Activated CD8-positive, alpha-beta T cell treated with anti-CD3 and anti-CD28 coated beads, Interleukin-2, amount 10 ng/mL, durations not matched to agents 7 days and 5 days (primary cell): Measurements from ENCODE around the gene JOSD2. TPM values are rescaled to one million over a fixed set of nuclear protein-coding genes. Genes with fewer than 3 reads are reported as not detected.

Experiments
- ATAC-seq: fragments of 150-1000 bp; cut with Tn5 transposase; one replicate; pipeline ENCODE4 v1.10.0; 2021; ENCODE audit warnings: moderate library complexity
- CTCF ChIA-PET: fragments of 350-600 bp; sonication (Branson Sonifier 250); formaldehyde crosslinking; loops from one replicate; lab custom pipeline; 2021; ENCODE audit warnings: antibody characterized with exemption; lab: Charles Lee
- POLR2A ChIA-PET: fragments of 350-600 bp; sonication (Branson Sonifier 250); formaldehyde crosslinking; loops from one replicate; lab custom pipeline; 2021; ENCODE audit warnings: antibody characterized with exemption; lab: Charles Lee
- DNase-seq: peaks from one replicate; pipeline ENCODE4 v3.0.0-alpha.2; 2020
- H3K27ac Mint-ChIP-seq: one replicate; pipeline ENCODE4 v1.8.0; 2021; ENCODE audit warnings: mild to moderate bottlenecking, mixed read lengths
- H3K27me3 Mint-ChIP-seq: one replicate; pipeline ENCODE4 v1.8.0; 2021; ENCODE audit warnings: low read depth, mixed read lengths
- H3K36me3 Mint-ChIP-seq: one replicate; pipeline ENCODE4 v1.8.0; 2021; ENCODE audit warnings: low read depth, mixed read lengths
- H3K4me1 Mint-ChIP-seq: one replicate; pipeline ENCODE4 v1.8.0; 2021; ENCODE audit warnings: low read depth, mixed read lengths
- H3K4me3 Mint-ChIP-seq: one replicate; pipeline ENCODE4 v1.8.0; 2021; ENCODE audit warnings: mild to moderate bottlenecking, mixed read lengths
- H3K9me3 Mint-ChIP-seq: one replicate; pipeline ENCODE4 v1.8.0; 2022; ENCODE audit warnings: mixed read lengths; ENCODE audit not compliant: insufficient read depth
- total RNA-seq, 2 experiments: library from RNA; stranded (reverse); gene quantifications; one replicate each; pipeline ENCODE4 v1.2.3, GENCODE V29; 2021

The JOSD2 gene
- total RNA-seq, 2 experiments from 2014 or later, result 49.8 to 51.3 TPM

- Mint-ChIP-seq H3K36me3 (no peaks in the 10 kb centered on the region), H3K4me3 (no peak overlapping the region), H3K27me3 (no peaks in the 10 kb centered on the region), H3K27ac (no peak overlapping the region), H3K9me3 (no peaks in the 10 kb centered on the region), H3K4me1 (peaks cover 10% of the 10 kb centered on the region)
- POLR2A ChIA-PET, result no interaction called here
- CTCF ChIA-PET, result no interaction called here
- no peak for DNase-seq
- ATAC-seq, result no peak
Observed at GRCh38 chr19:50464348-50464747, 46.6 kb downstream of the JOSD2 start.

- DNase-seq (no peak), ATAC-seq (no peak)
- H3K4me3 Mint-ChIP-seq, result no peak overlapping the region
- CTCF ChIA-PET, result interaction anchor here (1.2 to 3.6 kb wide), 3 partner anchors 11 to 106 kb away, joined by 4 to 35 read pairs (median 6); no protein-coding TSS in a partner anchor
- H3K27me3 Mint-ChIP-seq, result peaks cover 5% of the 10 kb centered on the region
- H3K4me1 Mint-ChIP-seq, result peaks cover 10% of the 10 kb centered on the region
- POLR2A ChIA-PET, result no interaction called here
- H3K9me3 Mint-ChIP-seq, result no peaks in the 10 kb centered on the region
- no peaks in the 10 kb centered on the region for H3K36me3 Mint-ChIP-seq
- no peak overlapping the region for H3K27ac Mint-ChIP-seq
Observed at GRCh38 chr19:50462970-50463369, 48.0 kb downstream of the JOSD2 start.

- ATAC-seq (peak; percentile 84), DNase-seq (peak; percentile 76)
- POLR2A ChIA-PET, result no interaction called here
- CTCF ChIA-PET, result interaction anchor here (0.5 to 3.6 kb wide), 18 partner anchors 11 to 219 kb away, joined by 3 to 35 read pairs (median 4); partner anchors contain the start of gene POLD1
- Mint-ChIP-seq H3K9me3 (no peaks in the 10 kb centered on the region), H3K27me3 (peaks cover 9% of the 10 kb centered on the region), H3K4me3 (no peak overlapping the region), H3K36me3 (no peaks in the 10 kb centered on the region), H3K4me1 (peaks cover 10% of the 10 kb centered on the region), H3K27ac (no peak overlapping the region)
Observed at GRCh38 chr19:50461066-50461875, 49.7 kb downstream of the JOSD2 start.

- peaks cover 9% of the 10 kb centered on the region for H3K27me3 Mint-ChIP-seq
- DNase-seq (no peak), ATAC-seq (peak; percentile 25)
- POLR2A ChIA-PET, result no interaction called here
- peaks cover 10% of the 10 kb centered on the region for H3K4me1 Mint-ChIP-seq
- H3K4me3 Mint-ChIP-seq, result no peak overlapping the region
- peak overlapping the region; percentile 23 for H3K27ac Mint-ChIP-seq
- H3K9me3 Mint-ChIP-seq, result no peaks in the 10 kb centered on the region
- CTCF ChIA-PET, result interaction anchor here (0.5 to 3.6 kb wide), 16 partner anchors 10 to 220 kb away, joined by 3 to 35 read pairs (median 4); partner anchors contain the start of gene POLD1
- H3K36me3 Mint-ChIP-seq, result no peaks in the 10 kb centered on the region
Observed at GRCh38 chr19:50460161-50460765, 50.7 kb downstream of the JOSD2 start.

- peaks cover 10% of the 10 kb centered on the region for H3K4me1 Mint-ChIP-seq
- H3K9me3 Mint-ChIP-seq, result no peaks in the 10 kb centered on the region
- no peaks in the 10 kb centered on the region for H3K36me3 Mint-ChIP-seq
- H3K27ac Mint-ChIP-seq, result no peak overlapping the region
- POLR2A ChIA-PET, result no interaction called here
- peaks cover 9% of the 10 kb centered on the region for H3K27me3 Mint-ChIP-seq
- no peak for DNase-seq
- no peak overlapping the region for H3K4me3 Mint-ChIP-seq
- no peak for ATAC-seq
- CTCF ChIA-PET, result interaction anchor here (1.4 to 3.6 kb wide), 3 partner anchors 90 to 97 kb away, joined by 3 to 35 read pairs (median 9); no protein-coding TSS in a partner anchor
Observed at GRCh38 chr19:50459638-50460037, 51.4 kb downstream of the JOSD2 start.

- CTCF ChIA-PET, result no interaction called here
Observed at GRCh38 chr19:50459067-50459456, 51.9 kb downstream of the JOSD2 start.

GRCh38 chr19:50458396-50459066, 52.5 kb downstream of the JOSD2 start:
- ChIA-PET CTCF (interaction anchor here (1.2 kb wide), 1 partner anchor 101 kb away, joined by 4 read pairs; no protein-coding TSS in a partner anchor), POLR2A (no interaction called here)
- ATAC-seq (no peak), DNase-seq (no peak)
- no peak overlapping the region for H3K4me3 Mint-ChIP-seq
- H3K4me1 Mint-ChIP-seq, result peaks cover 10% of the 10 kb centered on the region
- H3K9me3 Mint-ChIP-seq, result no peaks in the 10 kb centered on the region
- H3K27ac Mint-ChIP-seq, result no peak overlapping the region
- peaks cover 9% of the 10 kb centered on the region for H3K27me3 Mint-ChIP-seq
- H3K36me3 Mint-ChIP-seq, result no peaks in the 10 kb centered on the region

More at GRCh38 chr19:50459067-50459456, 51.9 kb downstream of the JOSD2 start:
- no peaks in the 10 kb centered on the region for H3K9me3 Mint-ChIP-seq
- peaks cover 9% of the 10 kb centered on the region for H3K27me3 Mint-ChIP-seq
- H3K36me3 Mint-ChIP-seq, result no peaks in the 10 kb centered on the region
- no peak overlapping the region for H3K4me3 Mint-ChIP-seq
- DNase-seq (no peak), ATAC-seq (no peak)
- H3K4me1 Mint-ChIP-seq, result peaks cover 10% of the 10 kb centered on the region
- no peak overlapping the region for H3K27ac Mint-ChIP-seq
- POLR2A ChIA-PET, result no interaction called here

GRCh38 chr19:50457300-50457699, 53.7 kb downstream of the JOSD2 start:
- peaks cover 10% of the 10 kb centered on the region for H3K4me1 Mint-ChIP-seq
- H3K36me3 Mint-ChIP-seq, result no peaks in the 10 kb centered on the region
- H3K27me3 Mint-ChIP-seq, result peaks cover 9% of the 10 kb centered on the region
- ATAC-seq (no peak), DNase-seq (no peak)
- H3K27ac Mint-ChIP-seq, result no peak overlapping the region
- POLR2A ChIA-PET, result no interaction called here
- no peaks in the 10 kb centered on the region for H3K9me3 Mint-ChIP-seq
- CTCF ChIA-PET, result interaction anchor here (1.2 kb wide), 1 partner anchor 100 kb away, joined by 4 read pairs; no protein-coding TSS in a partner anchor
- no peak overlapping the region for H3K4me3 Mint-ChIP-seq

Other genes starting within 250 kb of the JOSD2 start
- under 1 TPM; 0.39 to 0.47 TPM for gene KCNC3, start 181.8 kb downstream of the JOSD2 start, total RNA-seq
- gene NAPSA, start 145.6 kb downstream of the JOSD2 start, total RNA-seq, result 1 to 10 TPM in 1 of 2 experiments, under 1 TPM in 1; 0.73 to 1.2 TPM
- 10 to 100 TPM; 56.4 to 64.1 TPM for gene NR1H2, start 134.7 kb downstream of the JOSD2 start, total RNA-seq
- gene POLD1, start 126.8 kb downstream of the JOSD2 start, total RNA-seq, result 100 to 1,000 TPM; 163 to 181 TPM
- under 1 TPM; 0.52 to 0.84 TPM for gene SPIB, start 92.3 kb downstream of the JOSD2 start, total RNA-seq
- gene MYBPC2, start 78.3 kb downstream of the JOSD2 start, total RNA-seq, result not detected
- gene EMC10, start 34.7 kb downstream of the JOSD2 start, total RNA-seq, result 10 to 100 TPM; 54.8 to 56.9 TPM
- gene GARIN5A, start 34.3 kb downstream of the JOSD2 start, total RNA-seq, result under 1 TPM in 1 of 2 experiments, not detected in 1; 0.29 TPM
- gene ASPDH, start 2.7 kb upstream of the JOSD2 start, total RNA-seq, result not detected
- gene LRRC4B, start 57.2 kb upstream of the JOSD2 start, total RNA-seq, result not detected
- not detected for gene SYT3, start 128.7 kb upstream of the JOSD2 start, total RNA-seq
- not detected for gene C19orf81, start 138.3 kb upstream of the JOSD2 start, total RNA-seq
- not detected for gene SHANK1, start 208.6 kb upstream of the JOSD2 start, total RNA-seq
- gene CLEC11A, start 212.2 kb upstream of the JOSD2 start, total RNA-seq, result 1 to 10 TPM; 1.4 to 2.3 TPM